Transverse colon (tissue), 4 donors: ENCODE results near the gene PLGRKT. TPM values are rescaled to one million over a fixed set of nuclear protein-coding genes. Genes with fewer than 3 reads are reported as not detected.
"Not testable (repeated sequence)": the region's sequence is repeated elsewhere in the genome, so short reads cannot be mapped to it uniquely, and the experiment has no call there.

Experiments used
- DNase-seq: peaks from one replicate; pipeline ENCODE4 v3.0.0-alpha.2; 2019
- H3K27ac ChIP-seq, 4 donors: fragments of 200-600 bp; sonication (generic); 2 replicates each; pipeline ENCODE4 v1.5.1; 2016 to 2018; ENCODE audit warnings: inconsistent platforms in 4 of 4
- H3K27me3 ChIP-seq: fragments of 200-600 bp; sonication (generic); 2 replicates; pipeline ENCODE4 v1.5.1; 2017; ENCODE audit warnings: inconsistent platforms
- H3K36me3 ChIP-seq, 4 donors: fragments of 200-600 bp; sonication (generic); 2 replicates each; pipeline ENCODE4 v1.5.1; 2017 to 2019; ENCODE audit warnings: inconsistent platforms in 4 of 4
- H3K4me1 ChIP-seq, 4 donors: fragments of 200-600 bp; sonication (generic); 2 replicates each; pipeline ENCODE4 v1.5.1; 2017 to 2020; ENCODE audit warnings: inconsistent platforms in 4 of 4
- H3K4me3 ChIP-seq, 4 donors: fragments of 200-600 bp; sonication (generic); 1 replicate in 1 of 4; 2 replicates in 3 of 4; pipeline versions ENCODE4 v1.5.1 to v1.6.1; 2017 to 2019; ENCODE audit warnings: inconsistent platforms in 4 of 4
- H3K9me3 ChIP-seq, 2 donors: fragments of 200-600 bp; sonication (generic); 2 replicates each; pipeline ENCODE4 v1.5.1; 2017 to 2019; ENCODE audit warnings: inconsistent platforms in 2 of 2
- EP300 ChIP-seq: sonication (generic); formaldehyde crosslinking; IDR thresholded peaks from one replicate; pipeline ENCODE4 v1.6.1; 2017; ENCODE audit warnings: antibody characterized with exemption, low read depth
- POLR2A ChIP-seq: fragments of 450-650 bp; IDR thresholded peaks from one replicate; pipeline ENCODE4 v1.6.1; 2016; ENCODE audit warnings: antibody characterized with exemption, mild to moderate bottlenecking, moderate library complexity
- POLR2AphosphoS5 ChIP-seq, 3 donors: sonication (generic); formaldehyde crosslinking; IDR thresholded peaks; one replicate each; pipeline ENCODE4 v1.6.1; 2016; ENCODE audit warnings: antibody characterized with exemption in 3 of 3
- WGBS, 2 donors: methylation state at CpG; one replicate each; pipeline ENCODE4 v1.1.5; 2018; ENCODE audit warnings: low coverage in 1 of 2; 5-methylcytosine and 5-hydroxymethylcytosine counted together
- in situ Hi-C, 4 donors: fragments of 200-750 bp; cut with MboI; loops; one replicate each; pipeline versions ENCODE4 v1.15.0 to v1.15.1; 2017; ENCODE audit warnings: low sequenced_read_pairs in 3 of 4, low pct_ligation_motif_present in 1 of 4, low pct_unique_long_range_greater_than_20kb in 1 of 4
- intact Hi-C: fragments of 100-400 bp; cut with DNase I; formaldehyde crosslinking; loops from one replicate; pipeline ENCODE4 v1.15.1; 2023; ENCODE audit warnings: low total_unique reads
- total RNA-seq, 4 donors: library from RNA; depleted of rRNA; stranded (reverse); fragments of >200 nt; gene quantifications; one replicate each; pipeline ENCODE4 v1.1.0, GENCODE V29; 2016
- TF ChIP-seq, protein P1 (sequence below), 5 experiments: fragments of 200-600 bp in 3 of 5; fragments of 450-650 bp in 2 of 5; sonication (generic) in 3 of 5; IDR thresholded peaks; 1 replicate in 2 of 5; 2 replicates in 3 of 5; pipeline ENCODE4 v1.5.1; 2016 to 2017; ENCODE audit warnings: antibody characterized with exemption in 5 of 5, inconsistent platforms in 3 of 5, mild to moderate bottlenecking in 2 of 5, moderate library complexity in 1 of 5

PLGRKT gene
- total RNA-seq, 4 donors from 2014 or later = 1.6 to 58.3 (median 16.5) TPM

DNA sequence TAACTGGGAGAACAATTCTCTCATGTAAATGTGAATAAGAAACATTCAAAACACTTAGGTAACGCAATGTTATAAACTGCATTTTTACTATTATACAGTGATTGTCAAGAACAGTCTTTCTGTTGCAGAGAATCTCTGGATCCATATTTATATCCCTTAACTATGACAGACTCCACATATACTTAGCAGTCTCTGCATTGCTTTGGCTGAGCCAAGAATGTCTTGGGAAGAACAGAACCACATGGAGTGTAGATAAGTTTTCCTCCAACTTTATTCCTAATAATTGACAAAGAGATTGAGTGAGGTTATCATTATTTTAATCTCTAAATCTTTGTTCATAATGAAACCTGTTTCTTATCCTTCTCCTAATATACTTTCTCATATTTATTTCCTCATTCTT, 82.5 kb downstream of the PLGRKT start:
- no peak for DNase-seq
- Histone ChIP-seq H3K36me3 (no peaks in the 10 kb centered on the region), H3K4me1 (peaks cover 0 to 15% (median 7%) of the 10 kb centered on the region in 4 donors), H3K9me3 (peaks cover 0 to 3% of the 10 kb centered on the region in 2 donors), H3K4me3 (no peak overlapping the region), H3K27me3 (no peaks in the 10 kb centered on the region), H3K27ac (no peak overlapping the region)
- in situ Hi-C loops = no loop called here
- intact Hi-C loops = no loop called here
- TF ChIP-seq POLR2A (no peak), EP300 (no peak), POLR2AphosphoS5 (IDR thresholded peaks at IDR 0.05) (no peak)
- TF ChIP-seq, protein P1, sequence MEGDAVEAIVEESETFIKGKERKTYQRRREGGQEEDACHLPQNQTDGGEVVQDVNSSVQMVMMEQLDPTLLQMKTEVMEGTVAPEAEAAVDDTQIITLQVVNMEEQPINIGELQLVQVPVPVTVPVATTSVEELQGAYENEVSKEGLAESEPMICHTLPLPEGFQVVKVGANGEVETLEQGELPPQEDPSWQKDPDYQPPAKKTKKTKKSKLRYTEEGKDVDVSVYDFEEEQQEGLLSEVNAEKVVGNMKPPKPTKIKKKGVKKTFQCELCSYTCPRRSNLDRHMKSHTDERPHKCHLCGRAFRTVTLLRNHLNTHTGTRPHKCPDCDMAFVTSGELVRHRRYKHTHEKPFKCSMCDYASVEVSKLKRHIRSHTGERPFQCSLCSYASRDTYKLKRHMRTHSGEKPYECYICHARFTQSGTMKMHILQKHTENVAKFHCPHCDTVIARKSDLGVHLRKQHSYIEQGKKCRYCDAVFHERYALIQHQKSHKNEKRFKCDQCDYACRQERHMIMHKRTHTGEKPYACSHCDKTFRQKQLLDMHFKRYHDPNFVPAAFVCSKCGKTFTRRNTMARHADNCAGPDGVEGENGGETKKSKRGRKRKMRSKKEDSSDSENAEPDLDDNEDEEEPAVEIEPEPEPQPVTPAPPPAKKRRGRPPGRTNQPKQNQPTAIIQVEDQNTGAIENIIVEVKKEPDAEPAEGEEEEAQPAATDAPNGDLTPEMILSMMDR (IDR thresholded peaks at IDR 0.05) = no peak
- 83 to 97% methylated on average over 1 of the region's 1 CpG for WGBS, 2 donors

- Histone ChIP-seq H3K4me1 (peaks cover 0 to 7% (median 2%) of the 10 kb centered on the region in 4 donors), H3K9me3 (peaks cover 0 to 3% of the 10 kb centered on the region in 2 donors), H3K27ac (no peak overlapping the region), H3K4me3 (no peak overlapping the region), H3K36me3 (no peaks in the 10 kb centered on the region), H3K27me3 (no peaks in the 10 kb centered on the region)
- no peak for DNase-seq
- TF ChIP-seq EP300 = no peak
- TF ChIP-seq, protein P1 (IDR thresholded peaks at IDR 0.05) = no peak
- no peak for TF ChIP-seq POLR2A
- TF ChIP-seq POLR2AphosphoS5 (IDR thresholded peaks at IDR 0.05) = no peak
- intact Hi-C loops = no loop called here
- in situ Hi-C loops = no loop called here
- 84 to 90% methylated on average over 2 of the region's 2 CpGs for WGBS, 2 donors
Observed at GRCh38 chr9:5354184-5354583, 83.5 kb downstream of the PLGRKT start.

GRCh38 chr9:5352637-5353248, 85.0 kb downstream of the PLGRKT start:
- TF ChIP-seq, protein P1 (IDR thresholded peaks at IDR 0.05) = no peak
- TF ChIP-seq POLR2AphosphoS5 (IDR thresholded peaks at IDR 0.05) = no peak
- TF ChIP-seq EP300 = no peak
- no peak for TF ChIP-seq POLR2A
- in situ Hi-C loops = no loop called here

GRCh38 chr9:5338992-5339981, 98.4 kb downstream of the PLGRKT start, which contains the start of gene RLN1:
TSS of gene RLN1 (minus strand) at chr9:5339876. CDS start at chr9:5339746, 130 bp downstream.
- H3K36me3 ChIP-seq, in situ Hi-C loops, H3K27ac ChIP-seq, H3K27me3 ChIP-seq, intact Hi-C loops, H3K4me1 ChIP-seq, DNase-seq, H3K9me3 ChIP-seq, H3K4me3 ChIP-seq: not testable (repeated sequence)
- 23 to 40% methylated on average over 1 to 14 of the region's 50 CpGs for WGBS, 2 donors

More at GRCh38 chr9:5352637-5353248, 85.0 kb downstream of the PLGRKT start:
- Histone ChIP-seq H3K4me3 (no peak overlapping the region), H3K4me1 (no peaks in the 10 kb centered on the region), H3K27me3 (no peaks in the 10 kb centered on the region), H3K36me3 (no peaks in the 10 kb centered on the region), H3K27ac (no peak overlapping the region), H3K9me3 (peaks cover 0 to 3% of the 10 kb centered on the region in 2 donors)
- intact Hi-C loops = no loop called here
- no peak for DNase-seq
- 79 to 89% methylated on average over 1 of the region's 1 CpG for WGBS, 2 donors
